Activated CD4-positive, alpha-beta T cell treated with anti-CD3 and anti-CD28 coated beads, Interleukin-2, amount 10 ng/mL, durations not matched to agents 24 days and 14 days (primary cell): Measurements from ENCODE around the gene CLIP1. TPM values are rescaled to one million over a fixed set of nuclear protein-coding genes. Genes with fewer than 3 reads are reported as not detected.
"Not testable (repeated sequence)": the region's sequence is repeated elsewhere in the genome, so short reads cannot be mapped to it uniquely, and the experiment has no call there.

Experiments used
- DNase-seq: peaks from one replicate; pipeline ENCODE4 v3.0.0; 2022
- H3K27ac Mint-ChIP-seq: one replicate; pipeline ENCODE4 v1.8.0; 2022; ENCODE audit warnings: mild to moderate bottlenecking, mixed read lengths
- H3K27me3 Mint-ChIP-seq: one replicate; pipeline ENCODE4 v1.8.0; 2022; ENCODE audit warnings: mixed read lengths
- H3K36me3 Mint-ChIP-seq: one replicate; pipeline ENCODE4 v1.8.0; 2022; ENCODE audit warnings: low read depth, mild to moderate bottlenecking, mixed read lengths
- H3K4me1 Mint-ChIP-seq: one replicate; pipeline ENCODE4 v1.8.0; 2021; ENCODE audit warnings: mixed read lengths
- H3K4me3 Mint-ChIP-seq: one replicate; pipeline ENCODE4 v1.8.0; 2022; ENCODE audit warnings: mild to moderate bottlenecking, moderate library complexity, mixed read lengths
- H3K9me3 Mint-ChIP-seq: one replicate; pipeline ENCODE4 v1.8.0; 2021; ENCODE audit warnings: mixed read lengths
- intact Hi-C: fragments of 100-400 bp; cut with micrococcal nuclease; formaldehyde crosslinking; loops from one replicate; pipeline ENCODE4 v1.15.1; 2023
- total RNA-seq: library from RNA; stranded (reverse); gene quantifications from 2 replicates; pipeline ENCODE4 v1.2.3, GENCODE V29; 2022

Gene CLIP1
- total RNA-seq, 1 donor from 2014 or later: 60.8 TPM

DNA sequence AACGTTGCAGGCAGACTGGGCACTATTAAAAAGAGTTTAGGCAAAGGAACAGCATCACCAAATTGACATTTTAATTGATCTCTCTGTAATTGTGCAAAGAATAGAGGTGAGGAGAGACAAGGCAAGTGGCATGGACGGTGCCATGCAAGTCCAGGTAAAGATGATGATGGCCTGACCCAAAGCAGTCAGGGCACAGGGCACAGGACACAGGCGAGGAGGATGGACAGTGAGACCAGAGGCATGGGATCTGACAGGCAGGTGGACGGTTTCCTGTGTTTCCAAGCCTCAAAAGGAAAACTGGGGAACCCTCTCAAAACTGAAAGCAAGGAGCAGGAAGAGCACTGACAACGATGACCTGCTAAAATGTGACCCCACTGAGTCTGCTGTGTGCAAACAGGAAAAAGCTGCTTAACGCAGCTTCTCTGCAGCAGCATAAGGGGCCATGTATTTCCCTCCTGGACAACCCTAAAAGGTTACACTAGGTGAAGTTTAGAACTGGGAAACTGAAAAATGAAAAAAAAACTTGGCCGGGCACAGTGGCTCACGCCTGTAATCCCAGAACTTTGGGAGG lies 50.9 kb downstream of the CLIP1 start:
- DNase-seq: no peak
- no peaks in the 10 kb centered on the region for H3K9me3 Mint-ChIP-seq
- intact Hi-C loops: no loop called here
- H3K36me3 Mint-ChIP-seq: peaks cover 27% of the 10 kb centered on the region
- peaks cover 16% of the 10 kb centered on the region for H3K4me1 Mint-ChIP-seq
- H3K4me3 Mint-ChIP-seq: no peak overlapping the region
- H3K27me3 Mint-ChIP-seq: no peaks in the 10 kb centered on the region
- peak overlapping the region; percentile 13 for H3K27ac Mint-ChIP-seq

DNA sequence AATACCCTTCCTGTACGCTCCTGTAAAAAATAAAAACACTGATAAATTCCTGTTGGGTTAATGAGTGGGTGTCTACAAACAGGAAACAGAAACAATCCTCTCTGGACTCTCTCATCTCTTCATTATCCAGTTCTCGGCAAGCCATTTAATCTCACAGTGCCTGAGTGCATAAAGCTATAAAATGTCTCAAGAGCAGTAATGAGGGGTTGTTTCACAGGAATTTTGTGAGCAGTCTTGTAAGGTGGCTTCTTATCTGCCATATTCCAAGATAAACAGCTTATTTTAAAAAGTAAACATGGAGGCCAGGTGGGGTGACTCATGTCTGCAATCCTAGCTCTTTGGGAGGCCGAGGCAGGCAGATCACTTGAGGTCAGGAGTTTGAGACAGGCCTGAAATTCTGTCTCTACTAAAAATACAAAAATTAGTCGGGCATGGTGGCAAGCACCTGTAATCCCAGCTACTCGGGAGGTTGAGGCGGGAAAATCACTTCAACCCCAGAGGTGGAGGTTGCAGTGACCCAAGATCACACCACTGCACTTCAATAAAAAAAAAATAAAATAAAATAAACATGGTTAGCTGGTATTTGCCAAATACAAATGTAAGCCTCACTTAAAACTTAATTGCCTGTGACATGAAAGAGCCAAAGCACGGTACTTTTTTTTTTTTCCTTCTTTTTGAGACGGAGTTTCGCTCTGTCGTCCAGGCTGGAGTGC lies 54.0 kb downstream of the CLIP1 start:
- H3K4me3 Mint-ChIP-seq: no peak overlapping the region
- no peak overlapping the region for H3K27ac Mint-ChIP-seq
- intact Hi-C loops: no loop called here
- H3K36me3 Mint-ChIP-seq: peaks cover 28% of the 10 kb centered on the region
- DNase-seq: no peak
- H3K4me1 Mint-ChIP-seq: peaks cover 21% of the 10 kb centered on the region
- H3K9me3 Mint-ChIP-seq: no peaks in the 10 kb centered on the region
- H3K27me3 Mint-ChIP-seq: no peaks in the 10 kb centered on the region

DNA sequence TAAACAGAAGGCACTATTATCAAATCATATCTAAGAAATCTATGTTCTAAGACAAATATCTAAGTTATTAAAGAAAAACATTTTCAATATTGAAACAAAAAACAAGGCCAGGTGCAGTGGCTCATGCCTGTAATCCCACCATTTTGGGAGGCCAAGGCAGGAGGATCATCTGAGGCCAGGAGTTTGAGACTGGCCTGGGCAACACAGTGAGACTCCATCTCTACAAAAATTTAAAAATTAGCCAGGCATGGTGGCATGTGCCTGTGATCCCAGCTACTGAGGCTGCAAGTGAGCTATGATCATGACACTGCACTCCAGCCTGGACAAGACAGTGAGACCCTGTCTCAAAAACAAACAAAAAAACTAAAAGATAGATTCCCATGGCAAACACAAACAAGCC lies 54.8 kb downstream of the CLIP1 start:
- H3K27ac Mint-ChIP-seq, intact Hi-C loops, DNase-seq, H3K4me3 Mint-ChIP-seq, H3K27me3 Mint-ChIP-seq, H3K9me3 Mint-ChIP-seq: not testable (repeated sequence)
- Mint-ChIP-seq H3K4me1 (peaks cover 19% of the 10 kb centered on the region), H3K36me3 (peaks cover 29% of the 10 kb centered on the region)

DNA sequence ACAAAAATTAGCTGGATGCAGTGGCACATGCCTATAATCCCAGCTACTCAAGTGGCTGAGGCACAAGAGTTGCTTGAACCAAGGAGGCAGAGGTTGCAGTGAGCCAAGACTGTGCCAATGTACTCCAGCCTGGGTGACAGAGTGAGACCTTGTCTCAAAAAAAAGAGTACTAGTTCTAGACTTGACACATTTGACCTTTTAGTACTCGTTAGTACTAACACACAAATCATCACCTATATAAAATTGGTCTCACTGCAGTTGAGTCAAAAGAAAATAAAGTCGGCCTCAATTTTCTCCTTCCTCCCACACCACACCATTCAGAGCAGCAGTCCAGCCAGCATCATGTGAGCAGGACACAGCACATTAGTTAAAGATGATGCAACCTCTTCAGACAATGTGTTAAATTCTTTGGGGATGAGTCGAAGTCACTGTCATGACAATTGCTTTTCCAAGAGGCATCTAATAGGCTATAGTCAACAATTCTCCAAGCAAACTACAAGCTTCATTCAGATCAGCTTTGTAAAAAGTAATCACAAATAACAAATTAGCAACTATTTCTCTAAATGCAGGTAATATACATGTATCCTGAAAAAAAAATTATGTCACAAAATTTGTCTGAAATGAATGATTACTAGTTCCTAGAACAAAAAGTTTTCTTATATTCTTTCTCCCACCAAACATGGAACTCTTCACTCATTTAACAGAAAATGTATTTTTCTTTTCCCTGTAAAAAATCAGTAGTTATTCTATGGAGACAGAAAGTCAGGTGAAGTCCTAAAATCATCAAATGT lies 55.6 kb downstream of the CLIP1 start:
- no peak overlapping the region for H3K4me3 Mint-ChIP-seq
- H3K36me3 Mint-ChIP-seq: peaks cover 27% of the 10 kb centered on the region
- peak overlapping the region; percentile 46 for H3K27ac Mint-ChIP-seq
- peaks cover 18% of the 10 kb centered on the region for H3K4me1 Mint-ChIP-seq
- H3K9me3 Mint-ChIP-seq: no peaks in the 10 kb centered on the region
- H3K27me3 Mint-ChIP-seq: no peaks in the 10 kb centered on the region
- no peak for DNase-seq
- intact Hi-C loops: no loop called here

DNA sequence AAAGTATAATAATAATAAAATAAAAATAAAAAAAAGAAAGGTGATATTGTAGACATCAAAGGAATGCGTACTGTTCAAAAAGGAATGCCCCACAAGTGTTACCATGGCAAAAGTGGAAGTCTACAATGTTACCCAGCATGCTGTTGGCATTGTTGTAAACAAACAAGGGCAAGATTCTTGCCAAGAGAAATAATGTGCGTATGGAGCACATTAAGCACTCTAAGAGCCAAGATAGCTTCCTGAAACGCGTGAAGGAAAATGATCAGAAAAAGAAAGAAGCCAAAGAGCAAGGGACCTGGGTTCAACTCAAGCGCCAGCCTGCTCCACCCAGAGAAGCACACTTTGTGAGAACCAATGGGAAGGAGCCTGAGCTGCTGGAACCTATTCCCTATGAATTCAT lies 57.2 kb downstream of the CLIP1 start:
- DNase-seq, H3K9me3 Mint-ChIP-seq, H3K27ac Mint-ChIP-seq, H3K4me3 Mint-ChIP-seq, H3K27me3 Mint-ChIP-seq, intact Hi-C loops: not testable (repeated sequence)
- Mint-ChIP-seq H3K36me3 (peaks cover 29% of the 10 kb centered on the region), H3K4me1 (peaks cover 13% of the 10 kb centered on the region)

DNA sequence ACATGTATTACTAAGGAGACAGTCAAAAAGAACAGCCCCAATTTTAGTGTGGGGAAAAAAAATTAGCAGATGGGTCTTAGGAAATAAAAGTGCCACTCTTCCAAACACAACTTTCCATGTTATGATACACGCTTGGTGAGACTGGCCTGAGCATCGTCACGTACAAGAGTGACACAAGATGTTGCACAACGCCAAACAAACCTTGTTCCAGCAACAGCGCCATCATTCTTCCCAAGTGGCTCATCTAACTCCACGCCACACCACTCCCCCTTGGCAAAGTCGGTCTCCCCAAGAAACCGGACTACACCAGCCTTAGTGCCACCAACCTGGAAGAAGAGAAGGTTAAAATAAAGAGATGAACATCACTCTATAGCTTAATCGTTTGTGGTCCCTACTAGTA lies 58.7 kb downstream of the CLIP1 start:
- H3K4me3 Mint-ChIP-seq: no peak overlapping the region
- intact Hi-C loops: no loop called here
- H3K9me3 Mint-ChIP-seq: no peaks in the 10 kb centered on the region
- peaks cover 11% of the 10 kb centered on the region for H3K4me1 Mint-ChIP-seq
- no peaks in the 10 kb centered on the region for H3K27me3 Mint-ChIP-seq
- peaks cover 35% of the 10 kb centered on the region for H3K36me3 Mint-ChIP-seq
- no peak overlapping the region for H3K27ac Mint-ChIP-seq
- no peak for DNase-seq

DNA sequence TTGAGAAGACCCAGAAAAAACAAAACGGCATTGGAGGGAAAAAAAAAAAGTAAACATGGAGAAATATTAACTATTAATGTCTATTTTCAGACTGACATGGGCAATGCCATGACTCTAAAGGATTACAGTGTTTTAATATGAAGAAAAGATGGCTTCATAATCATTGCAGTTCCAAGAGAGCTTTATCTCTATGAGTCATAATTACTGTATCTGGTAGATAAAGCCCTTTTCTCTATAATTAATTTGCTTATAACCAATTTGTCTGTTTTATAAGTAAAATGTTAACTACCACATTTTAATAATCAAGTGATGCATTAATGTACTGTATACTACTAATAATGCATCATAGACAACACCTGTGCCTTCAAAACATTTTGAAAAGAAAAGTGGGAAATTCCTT lies 59.7 kb downstream of the CLIP1 start:
- no peaks in the 10 kb centered on the region for H3K27me3 Mint-ChIP-seq
- no peak for DNase-seq
- no peak overlapping the region for H3K27ac Mint-ChIP-seq
- H3K36me3 Mint-ChIP-seq: peaks cover 33% of the 10 kb centered on the region
- no peak overlapping the region for H3K4me3 Mint-ChIP-seq
- peaks cover 11% of the 10 kb centered on the region for H3K4me1 Mint-ChIP-seq
- no peaks in the 10 kb centered on the region for H3K9me3 Mint-ChIP-seq
- intact Hi-C loops: no loop called here

DNA sequence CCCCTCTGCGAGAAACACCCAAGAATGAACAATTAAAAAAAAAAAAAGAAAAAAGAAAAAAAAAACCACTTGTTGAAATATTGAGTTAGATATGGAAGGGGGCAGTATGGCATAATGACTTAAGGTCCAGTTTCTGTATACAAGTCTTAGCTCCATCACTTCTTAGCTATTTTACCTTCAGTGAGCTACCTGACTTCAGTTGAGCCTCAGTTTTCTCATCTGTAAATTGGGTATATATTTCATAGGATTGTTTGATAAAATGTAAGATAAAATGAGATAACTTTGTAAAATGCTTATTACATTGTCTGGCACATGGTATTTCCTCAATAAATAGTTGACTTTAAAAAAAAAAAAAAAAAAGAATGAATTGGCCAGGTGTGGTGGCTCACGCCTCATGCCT lies 64.1 kb downstream of the CLIP1 start:
- H3K27ac Mint-ChIP-seq, H3K4me1 Mint-ChIP-seq, intact Hi-C loops, DNase-seq, H3K4me3 Mint-ChIP-seq, H3K27me3 Mint-ChIP-seq, H3K9me3 Mint-ChIP-seq: not testable (repeated sequence)
- H3K36me3 Mint-ChIP-seq: peaks cover 36% of the 10 kb centered on the region

DNA sequence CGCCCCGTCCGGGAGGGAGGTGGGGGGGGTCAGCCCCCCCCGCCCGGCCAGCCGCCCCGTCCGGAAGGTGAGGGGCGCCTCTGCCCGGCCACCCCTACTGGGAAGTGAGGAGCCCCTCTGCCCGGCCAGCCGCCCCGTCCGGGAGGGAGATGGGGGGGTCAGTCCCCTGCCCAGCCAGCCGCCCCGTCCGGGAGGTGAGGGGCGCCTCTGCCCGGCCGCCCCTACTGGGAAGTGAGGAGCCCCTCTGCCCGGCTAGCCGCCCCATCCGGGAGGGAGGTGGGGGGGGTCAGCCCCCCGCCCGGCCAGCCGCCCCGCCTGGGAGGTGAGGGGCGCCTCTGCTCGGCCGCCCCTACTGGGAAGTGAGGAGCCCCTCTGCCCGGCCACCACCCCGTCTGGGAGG lies 64.9 kb downstream of the CLIP1 start:
- H3K4me3 Mint-ChIP-seq, H3K4me1 Mint-ChIP-seq, DNase-seq, H3K9me3 Mint-ChIP-seq, H3K27ac Mint-ChIP-seq, H3K27me3 Mint-ChIP-seq: not testable (repeated sequence)
- peaks cover 39% of the 10 kb centered on the region for H3K36me3 Mint-ChIP-seq
- intact Hi-C loops: loop anchor here (2.0 kb wide), 1 partner anchor 21 kb away; no protein-coding TSS in a partner anchor

DNA sequence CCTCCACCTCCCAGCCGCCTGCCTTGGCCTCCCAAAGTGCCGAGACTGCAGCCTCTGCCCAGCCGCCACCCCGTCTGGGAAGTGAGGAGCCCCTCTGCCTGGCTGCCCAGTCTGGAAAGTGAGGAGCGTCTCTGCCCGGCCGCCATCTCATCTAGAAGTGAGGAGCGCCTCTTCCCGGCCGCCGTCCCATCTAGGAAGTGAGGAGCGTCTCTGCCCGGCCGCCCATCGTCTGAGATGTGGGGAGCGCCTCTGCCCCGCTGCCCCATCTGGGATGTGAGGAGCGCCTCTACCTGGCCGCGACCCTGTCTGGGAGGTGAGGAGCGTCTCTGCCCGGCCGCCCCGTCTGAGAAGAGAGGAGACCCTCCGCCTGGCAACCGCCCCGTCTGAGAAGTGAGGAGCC lies 65.5 kb downstream of the CLIP1 start:
- H3K27me3 Mint-ChIP-seq, H3K4me1 Mint-ChIP-seq, H3K4me3 Mint-ChIP-seq, H3K27ac Mint-ChIP-seq, DNase-seq, H3K9me3 Mint-ChIP-seq: not testable (repeated sequence)
- peaks cover 43% of the 10 kb centered on the region for H3K36me3 Mint-ChIP-seq
- intact Hi-C loops: loop anchor here (1.0 to 2.0 kb wide), 2 partner anchors 20 to 226 kb away; no protein-coding TSS in a partner anchor

DNA sequence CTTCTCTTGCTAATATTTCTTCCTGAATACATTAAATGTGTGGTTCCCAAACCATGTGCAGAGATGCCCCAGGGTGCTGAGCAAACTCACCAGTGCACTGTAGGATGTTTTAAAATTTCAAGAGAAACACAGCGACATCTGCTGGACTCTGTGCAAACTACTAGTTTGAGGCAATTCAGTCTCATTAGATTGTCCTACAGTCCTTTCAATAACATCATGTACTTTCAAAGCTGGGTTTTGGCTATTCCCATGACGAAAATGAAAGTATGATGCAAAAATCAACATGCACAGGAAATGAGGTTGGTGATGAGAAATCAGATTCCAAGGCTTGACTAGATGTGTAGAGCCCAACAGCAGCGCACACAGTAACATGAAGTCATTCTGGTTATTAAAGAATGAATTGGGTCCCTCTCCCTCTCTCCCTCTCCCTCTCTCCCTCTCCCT lies 66.3 kb downstream of the CLIP1 start:
- Mint-ChIP-seq H3K27me3 (no peaks in the 10 kb centered on the region), H3K4me1 (peaks cover 9% of the 10 kb centered on the region), H3K27ac (no peak overlapping the region), H3K36me3 (peaks cover 39% of the 10 kb centered on the region), H3K4me3 (no peak overlapping the region), H3K9me3 (no peaks in the 10 kb centered on the region)
- intact Hi-C loops: loop anchor here (1.0 to 2.0 kb wide), 2 partner anchors 19 to 225 kb away; no protein-coding TSS in a partner anchor
- peak; percentile 88 for DNase-seq

DNA sequence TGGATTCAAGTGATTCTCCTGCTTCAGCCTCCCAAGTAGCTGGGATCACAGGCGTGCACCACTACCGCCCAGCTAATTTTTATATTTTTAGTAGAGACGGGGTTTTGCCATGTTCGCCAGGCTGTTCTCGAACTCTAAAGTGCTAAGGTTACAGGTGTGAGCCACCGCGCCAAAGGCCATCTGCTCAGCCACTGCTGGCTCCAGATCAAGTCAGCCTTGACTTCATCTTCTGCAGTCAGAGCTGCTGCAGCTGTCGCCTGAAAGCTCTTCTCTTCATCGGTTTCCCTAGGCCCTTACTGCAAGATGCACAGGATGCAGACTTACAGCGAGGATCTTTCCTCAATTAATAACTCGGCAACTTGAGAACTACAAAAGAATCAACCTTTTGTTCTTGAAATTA lies 66.8 kb downstream of the CLIP1 start:
- H3K27ac Mint-ChIP-seq: no peak overlapping the region
- H3K27me3 Mint-ChIP-seq: no peaks in the 10 kb centered on the region
- no peaks in the 10 kb centered on the region for H3K9me3 Mint-ChIP-seq
- peaks cover 9% of the 10 kb centered on the region for H3K4me1 Mint-ChIP-seq
- intact Hi-C loops: loop anchor here (1.0 to 2.0 kb wide), 2 partner anchors 19 to 224 kb away; no protein-coding TSS in a partner anchor
- no peak overlapping the region for H3K4me3 Mint-ChIP-seq
- DNase-seq: no peak
- H3K36me3 Mint-ChIP-seq: peaks cover 40% of the 10 kb centered on the region

DNA sequence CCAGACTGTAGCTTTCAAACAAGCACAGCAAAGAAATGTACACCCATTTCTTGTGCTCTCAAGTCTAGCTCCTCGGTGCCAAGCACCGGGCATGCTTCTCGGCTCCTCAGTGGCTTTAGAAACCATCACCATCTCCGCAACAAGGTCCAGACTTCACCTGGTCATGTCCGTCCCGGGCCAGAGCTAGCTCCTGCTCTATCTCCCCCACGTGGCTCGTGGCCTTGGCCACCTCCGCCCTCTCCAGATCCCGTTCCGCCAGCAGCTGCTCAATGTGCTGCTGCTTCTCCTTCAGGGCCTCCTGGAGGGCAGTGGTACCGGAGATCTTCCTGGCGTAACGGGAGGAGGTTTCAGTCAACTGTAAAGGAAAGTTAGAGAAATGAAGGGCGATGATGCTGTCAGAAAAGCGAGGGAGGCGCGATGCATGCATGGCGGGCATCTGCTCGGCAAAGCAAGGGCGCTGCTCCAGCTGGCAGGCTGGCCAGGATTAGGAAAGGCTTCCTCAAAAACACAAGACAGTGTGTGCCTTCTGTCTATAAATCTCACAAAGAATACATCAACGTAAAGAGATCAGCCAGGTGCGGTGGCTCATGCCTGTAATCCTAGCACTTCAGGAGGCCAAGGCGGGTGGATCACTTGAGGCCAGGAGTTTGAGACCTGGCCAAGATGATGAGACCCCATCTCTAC lies 67.4 kb downstream of the CLIP1 start:
- intact Hi-C loops: no loop called here
- Mint-ChIP-seq H3K27ac (no peak overlapping the region), H3K4me3 (no peak overlapping the region), H3K9me3 (no peaks in the 10 kb centered on the region), H3K4me1 (peaks cover 9% of the 10 kb centered on the region), H3K27me3 (no peaks in the 10 kb centered on the region), H3K36me3 (peaks cover 41% of the 10 kb centered on the region)
- DNase-seq: no peak
